Keratinocyte (primary cell): ENCODE measurements around the gene KCNC1. TPM values are rescaled to one million over a fixed set of nuclear protein-coding genes. Genes with fewer than 3 reads are reported as not detected.

Experiments used
- DNase-seq: peaks from one replicate; pipeline ENCODE4 v3.0.0-alpha.2; 2011; ENCODE audit warnings: low read depth, missing footprints, low spot score
- FAIRE-seq: peaks from 2 replicates; lab custom pipeline; 2011; peaks lifted over from hg19 to GRCh38; lab: Jason Lieb, UNC
- H2AFZ ChIP-seq: 2 replicates; pipeline ENCODE4 v1.6.0; 2012; ENCODE audit warnings: low read length, control low read depth, inconsistent platforms; ENCODE audit not compliant: control insufficient read depth
- H3K27ac ChIP-seq: 2 replicates; pipeline ENCODE4 v1.5.1; 2011; ENCODE audit warnings: low read length; ENCODE audit not compliant: control insufficient read depth, insufficient read depth
- H3K27me3 ChIP-seq: 3 replicates; pipeline ENCODE4 v1.6.0; 2011; ENCODE audit warnings: low read length; ENCODE audit not compliant: control insufficient read depth, insufficient read depth; ENCODE audit errors: extremely low read depth
- H3K36me3 ChIP-seq, 2 experiments: 2 replicates in 1 of 2; 3 replicates in 1 of 2; pipeline ENCODE4 v1.5.1; 2011; ENCODE audit warnings: low read length in 2 of 2, mild to moderate bottlenecking in 1 of 2; ENCODE audit not compliant: control insufficient read depth in 2 of 2, insufficient read depth in 2 of 2; ENCODE audit errors: extremely low read depth in 1 of 2
- H3K4me1 ChIP-seq: 3 replicates; pipeline ENCODE4 v1.5.1; 2011; ENCODE audit warnings: low read length; ENCODE audit not compliant: control insufficient read depth, insufficient read depth; ENCODE audit errors: extremely low read depth
- H3K4me2 ChIP-seq: 3 replicates; pipeline ENCODE4 v1.6.0; 2011; ENCODE audit warnings: low read depth, low read length; ENCODE audit not compliant: control insufficient read depth, insufficient read depth; ENCODE audit errors: extremely low read depth
- H3K4me3 ChIP-seq, 3 experiments: fragments of 200-600 bp in 1 of 3; sonication (generic) in 1 of 3; 2 replicates in 2 of 3; 3 replicates in 1 of 3; pipeline ENCODE4 v1.5.1; 2011 to 2016; ENCODE audit warnings: low read length in 3 of 3, mild to moderate bottlenecking in 3 of 3, control low read depth in 2 of 3, inconsistent platforms in 1 of 3, low read depth in 1 of 3, mixed read lengths in 1 of 3, mixed run types in 1 of 3, moderate library complexity in 1 of 3; ENCODE audit not compliant: control insufficient read depth in 2 of 3, insufficient read depth in 2 of 3; ENCODE audit errors: extremely low read depth in 1 of 3
- H3K79me2 ChIP-seq: 2 replicates; pipeline ENCODE4 v1.6.0; 2012; ENCODE audit warnings: low read length; ENCODE audit not compliant: control insufficient read depth, insufficient read depth
- H3K9ac ChIP-seq: 3 replicates; pipeline ENCODE4 v1.6.0; 2011; ENCODE audit warnings: low read length; ENCODE audit not compliant: control insufficient read depth, insufficient read depth; ENCODE audit errors: extremely low read depth
- H3K9me1 ChIP-seq: 3 replicates; pipeline ENCODE4 v1.6.0; 2011; ENCODE audit warnings: low read length; ENCODE audit not compliant: control insufficient read depth, insufficient read depth; ENCODE audit errors: extremely low read depth
- H3K9me3 ChIP-seq: 2 replicates; pipeline ENCODE4 v1.5.1; 2012; ENCODE audit warnings: low read depth, low read length; ENCODE audit not compliant: control insufficient read depth
- H4K20me1 ChIP-seq: 3 replicates; pipeline ENCODE4 v1.6.0; 2011; ENCODE audit warnings: low read length; ENCODE audit not compliant: control insufficient read depth, insufficient read depth; ENCODE audit errors: extremely low read depth
- EZH2 ChIP-seq: IDR thresholded peaks from one replicate; pipeline ENCODE4 v1.6.1; 2012; ENCODE audit warnings: inconsistent platforms, mild to moderate bottlenecking, low read length, moderate library complexity
- dilution Hi-C: fragments of 300-500 bp; cut with MboI; formaldehyde crosslinking; loops from one replicate; pipeline ENCODE4 v1.7.0; 2020; ENCODE audit warnings: low sequenced_read_pairs; ENCODE audit not compliant: extremely low pct_ligation_motif_present
- polyA plus RNA-seq, 5 experiments: library from polyadenylated mRNA; depleted of rRNA in 3 of 5; stranded (reverse) in 3 of 5; stranded (forward) in 1 of 5; unstranded in 1 of 5; fragments of >200 nt; gene quantifications; 1 replicate in 1 of 5; 2 replicates in 3 of 5; 3 replicates in 1 of 5; pipeline versions ENCODE4 v1.2.1 to v1.2.3, GENCODE V29; 2011 to 2012; ENCODE audit warnings: missing spikeins in 2 of 5, low read depth in 1 of 5, low replicate concordance in 1 of 5
- TF ChIP-seq, protein P1 (sequence below), 3 experiments: IDR thresholded peaks in 1 of 3; conservative IDR thresholded peaks in 1 of 3; optimal IDR thresholded peaks in 1 of 3; 2 replicates in 2 of 3; 3 replicates in 1 of 3; pipeline versions ENCODE3 to v1.5.1; 2011; ENCODE audit warnings: low read length in 3 of 3, mild to moderate bottlenecking in 3 of 3, moderate library complexity in 2 of 3, control low read depth in 1 of 3, inconsistent platforms in 1 of 3; ENCODE audit not compliant: insufficient read depth in 2 of 3; ENCODE audit errors: extremely low read depth in 1 of 3

Gene KCNC1
- polyA plus RNA-seq, 1 donor (not counting 4 experiments of a cell fraction or from before 2014, with no cell fraction given): not detected

DNA sequence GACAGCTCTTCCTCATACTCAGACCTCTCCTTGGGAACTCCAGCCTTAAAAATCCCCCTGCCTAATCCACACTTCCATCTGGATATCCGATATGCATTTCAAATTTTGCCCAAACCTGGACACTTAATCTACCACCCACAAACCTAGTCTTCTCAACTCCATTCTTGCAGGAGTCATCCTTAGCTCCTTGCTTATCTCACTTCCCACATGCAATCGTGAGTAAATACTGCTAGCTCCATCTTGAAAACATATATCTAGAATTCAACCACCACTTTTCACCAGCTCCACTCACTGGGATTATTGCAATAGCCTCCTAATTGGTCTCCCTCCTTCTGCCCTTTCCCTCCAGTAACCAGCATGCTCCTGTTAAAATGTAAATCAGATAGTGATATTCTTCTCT is 17.8 kb upstream of the KCNC1 start:
- H3K27ac ChIP-seq: no peak overlapping the region
- no peak for DNase-seq
- H3K36me3 ChIP-seq: no peaks in the 10 kb centered on the region
- H3K9ac ChIP-seq: no peak overlapping the region
- H2AFZ ChIP-seq: no peak overlapping the region
- no peaks in the 10 kb centered on the region for H3K79me2 ChIP-seq
- H3K4me1 ChIP-seq: peaks cover 2% of the 10 kb centered on the region
- no peaks in the 10 kb centered on the region for H4K20me1 ChIP-seq
- dilution Hi-C loops: no loop called here
- H3K4me2 ChIP-seq: no peak overlapping the region
- H3K27me3 ChIP-seq: peaks cover 57% of the 10 kb centered on the region
- no peak for FAIRE-seq
- no peaks in the 10 kb centered on the region for H3K9me3 ChIP-seq
- no peak overlapping the region for H3K4me3 ChIP-seq
- no peak for TF ChIP-seq EZH2
- TF ChIP-seq, protein P1, sequence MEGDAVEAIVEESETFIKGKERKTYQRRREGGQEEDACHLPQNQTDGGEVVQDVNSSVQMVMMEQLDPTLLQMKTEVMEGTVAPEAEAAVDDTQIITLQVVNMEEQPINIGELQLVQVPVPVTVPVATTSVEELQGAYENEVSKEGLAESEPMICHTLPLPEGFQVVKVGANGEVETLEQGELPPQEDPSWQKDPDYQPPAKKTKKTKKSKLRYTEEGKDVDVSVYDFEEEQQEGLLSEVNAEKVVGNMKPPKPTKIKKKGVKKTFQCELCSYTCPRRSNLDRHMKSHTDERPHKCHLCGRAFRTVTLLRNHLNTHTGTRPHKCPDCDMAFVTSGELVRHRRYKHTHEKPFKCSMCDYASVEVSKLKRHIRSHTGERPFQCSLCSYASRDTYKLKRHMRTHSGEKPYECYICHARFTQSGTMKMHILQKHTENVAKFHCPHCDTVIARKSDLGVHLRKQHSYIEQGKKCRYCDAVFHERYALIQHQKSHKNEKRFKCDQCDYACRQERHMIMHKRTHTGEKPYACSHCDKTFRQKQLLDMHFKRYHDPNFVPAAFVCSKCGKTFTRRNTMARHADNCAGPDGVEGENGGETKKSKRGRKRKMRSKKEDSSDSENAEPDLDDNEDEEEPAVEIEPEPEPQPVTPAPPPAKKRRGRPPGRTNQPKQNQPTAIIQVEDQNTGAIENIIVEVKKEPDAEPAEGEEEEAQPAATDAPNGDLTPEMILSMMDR (optimal IDR thresholded peaks at IDR 0.05 in 1 of 3, IDR thresholded peaks at IDR 0.05 in 1 of 3, conservative IDR thresholded peaks at IDR 0.05 in 1 of 3; ENCODE audit: extremely low read depth in 1 of 3, insufficient read depth in 2 of 3, low read length in 3 of 3): no peak
- no peaks in the 10 kb centered on the region for H3K9me1 ChIP-seq

DNA sequence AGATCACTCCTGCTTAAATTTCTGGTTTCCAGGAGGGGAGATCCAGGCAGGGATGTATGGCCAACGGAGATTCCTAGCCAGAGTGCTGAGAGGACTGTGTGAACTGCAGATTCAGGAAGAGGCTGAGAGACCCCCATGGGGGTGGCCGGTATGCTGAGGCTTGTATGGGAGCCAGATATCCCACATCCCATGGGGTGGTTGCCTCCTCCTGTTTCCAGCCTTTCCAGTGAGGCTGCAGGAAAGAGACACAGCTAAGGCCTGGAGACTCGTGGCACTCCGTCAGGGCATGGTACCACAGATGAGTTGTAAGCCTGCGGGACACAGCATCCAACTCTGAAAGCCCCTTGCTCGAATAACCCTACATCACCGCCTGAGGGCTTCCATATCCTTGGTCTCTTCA is 16.6 kb upstream of the KCNC1 start:
- FAIRE-seq: no peak
- H2AFZ ChIP-seq: no peak overlapping the region
- no peak for DNase-seq
- H3K27me3 ChIP-seq: peaks cover 66% of the 10 kb centered on the region
- no peaks in the 10 kb centered on the region for H3K9me1 ChIP-seq
- H3K4me1 ChIP-seq: peaks cover 2% of the 10 kb centered on the region
- H3K4me2 ChIP-seq: no peak overlapping the region
- no peak overlapping the region for H3K27ac ChIP-seq
- H3K9ac ChIP-seq: no peak overlapping the region
- H3K36me3 ChIP-seq: no peaks in the 10 kb centered on the region
- no peaks in the 10 kb centered on the region for H4K20me1 ChIP-seq
- H3K79me2 ChIP-seq: no peaks in the 10 kb centered on the region
- H3K4me3 ChIP-seq: no peak overlapping the region
- dilution Hi-C loops: no loop called here
- TF ChIP-seq EZH2: no peak
- TF ChIP-seq, protein P1 (optimal IDR thresholded peaks at IDR 0.05 in 1 of 3, IDR thresholded peaks at IDR 0.05 in 1 of 3, conservative IDR thresholded peaks at IDR 0.05 in 1 of 3; ENCODE audit: extremely low read depth in 1 of 3, insufficient read depth in 2 of 3, low read length in 3 of 3): no peak
- no peaks in the 10 kb centered on the region for H3K9me3 ChIP-seq
